ENCODE results near the gene ASIC3. TPM values are rescaled to one million over a fixed set of nuclear protein-coding genes. Genes with fewer than 3 reads are reported as not detected.

ASIC3 gene
- total RNA-seq, 2 donors from 2014 or later, result 2.5 to 3.0 TPM

DNA sequence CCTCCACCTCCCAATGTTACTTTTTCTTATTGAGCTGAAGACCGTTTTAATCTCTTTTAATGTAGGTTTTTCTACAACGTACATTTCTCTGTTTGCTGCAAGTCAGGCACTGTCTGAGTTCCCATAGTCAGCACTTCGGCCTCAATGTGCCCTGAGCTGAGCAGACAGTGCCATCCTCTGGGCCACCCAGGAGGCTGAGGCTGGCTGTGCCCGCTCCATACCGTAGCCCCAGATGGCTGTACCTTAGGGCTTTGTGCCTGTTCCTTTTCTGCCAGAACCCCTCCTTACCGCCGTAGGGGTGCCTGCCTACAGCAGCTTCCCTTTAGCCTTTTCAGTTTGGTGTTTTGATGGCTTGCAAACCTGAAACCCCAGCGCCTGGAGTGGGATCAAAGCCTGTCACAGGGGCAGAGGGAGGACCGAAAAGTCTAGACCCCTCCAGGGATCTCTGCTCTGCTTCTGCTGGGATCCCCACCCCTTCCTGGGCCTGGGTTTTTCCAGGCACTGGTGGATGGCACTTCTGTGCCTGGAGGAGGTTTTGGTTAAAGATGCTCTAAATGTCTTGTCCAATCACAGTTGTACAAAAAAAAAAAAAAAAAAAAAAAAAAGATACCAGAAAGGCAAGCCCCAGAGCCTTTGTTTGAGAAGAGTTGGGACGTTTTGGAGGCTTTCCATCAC lies 46.9 kb downstream of the ASIC3 start:
- Histone ChIP-seq H3K27ac (ENCODE audit: low read depth, low read length) (no peak overlapping the region), H3K4me3 (ENCODE audit: low read length) (no peak overlapping the region), H3K9me3 (ENCODE audit: control insufficient read depth, low read length) (no peaks in the 10 kb centered on the region), H3K4me1 (ENCODE audit: control insufficient read depth, insufficient read depth, low read length) (no peaks in the 10 kb centered on the region), H3K27me3 (ENCODE audit: control insufficient read depth, insufficient read depth, low read length, poor library complexity, severe bottlenecking) (no peaks in the 10 kb centered on the region), H3K36me3 (ENCODE audit: control insufficient read depth, insufficient read depth, low read length) (peaks cover 38% of the 10 kb centered on the region), H3K9ac (ENCODE audit: extremely low read depth, low read length, poor library complexity, severe bottlenecking) (no peak overlapping the region)
- H3K36me3 Mint-ChIP-seq (ENCODE audit: low read depth), result peaks cover 29% of the 10 kb centered on the region
- H3K9me3 Mint-ChIP-seq, result no peaks in the 10 kb centered on the region
- no peak for TF ChIP-seq CTCF (conservative IDR thresholded peaks at IDR 0.05)
- H3K27ac Mint-ChIP-seq, result no peak overlapping the region
- H3K4me1 Mint-ChIP-seq, result peaks cover 6% of the 10 kb centered on the region
- H3K4me3 Mint-ChIP-seq, result no peak overlapping the region
- H3K27me3 Mint-ChIP-seq (ENCODE audit: insufficient read depth), result no peaks in the 10 kb centered on the region
- 93 to 95% methylated on average over 8 to 10 of the region's 10 CpGs for WGBS, 2 experiments (ENCODE audit: insufficient coverage in 1 of 2, insufficient read length in 1 of 2)
- no peak for DNase-seq

DNA sequence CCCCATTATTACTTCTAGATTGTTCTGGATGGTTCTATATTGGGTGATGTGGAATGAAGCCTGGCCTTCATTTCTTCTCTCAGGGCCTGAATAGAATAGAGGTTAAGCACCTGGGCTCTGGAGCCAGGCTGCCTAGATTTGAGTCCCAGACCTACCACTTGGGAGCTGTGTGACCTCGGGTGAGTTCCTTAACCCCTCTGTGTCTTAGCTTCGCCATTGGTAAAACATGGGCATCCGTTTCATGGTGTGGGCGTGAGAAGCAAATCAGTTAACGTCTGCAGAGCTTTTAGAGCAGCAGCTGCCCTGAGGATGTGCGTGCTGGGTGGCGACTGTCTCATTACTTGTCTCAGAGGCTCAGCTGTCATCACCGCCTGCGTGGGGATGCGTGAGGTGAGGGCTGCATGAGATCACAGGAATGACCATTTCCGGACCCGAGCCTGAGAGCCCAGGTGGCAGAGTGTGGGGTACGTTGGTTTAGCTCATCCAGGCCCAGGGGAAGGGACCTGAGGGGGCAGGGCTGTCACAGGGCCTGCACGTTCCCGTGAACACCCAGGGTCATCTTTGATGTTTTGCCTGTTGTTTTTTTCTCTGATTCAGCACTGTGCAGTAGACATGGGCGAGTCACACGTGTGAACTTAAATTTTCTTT lies 47.6 kb downstream of the ASIC3 start:
- H3K36me3 Mint-ChIP-seq (ENCODE audit: low read depth), result peaks cover 29% of the 10 kb centered on the region
- H3K27ac Mint-ChIP-seq, result no peak overlapping the region
- no peak for TF ChIP-seq CTCF (conservative IDR thresholded peaks at IDR 0.05)
- H3K27me3 ChIP-seq (ENCODE audit: control insufficient read depth, insufficient read depth, low read length, poor library complexity, severe bottlenecking), result no peaks in the 10 kb centered on the region
- 94 to 95% methylated on average over 15 to 17 of the region's 17 CpGs for WGBS, 2 experiments (ENCODE audit: insufficient coverage in 1 of 2, insufficient read length in 1 of 2)
- no peak overlapping the region for H3K4me3 ChIP-seq (ENCODE audit: low read length)
- no peak for DNase-seq
- H3K4me3 Mint-ChIP-seq, result no peak overlapping the region
- no peaks in the 10 kb centered on the region for H3K9me3 ChIP-seq (ENCODE audit: control insufficient read depth, low read length)
- H3K4me1 Mint-ChIP-seq, result peaks cover 6% of the 10 kb centered on the region
- H3K27ac ChIP-seq (ENCODE audit: low read depth, low read length), result no peak overlapping the region
- peaks cover 36% of the 10 kb centered on the region for H3K36me3 ChIP-seq (ENCODE audit: control insufficient read depth, insufficient read depth, low read length)
- H3K4me1 ChIP-seq (ENCODE audit: control insufficient read depth, insufficient read depth, low read length), result no peaks in the 10 kb centered on the region
- H3K27me3 Mint-ChIP-seq (ENCODE audit: insufficient read depth), result no peaks in the 10 kb centered on the region
- no peak overlapping the region for H3K9ac ChIP-seq (ENCODE audit: extremely low read depth, low read length, poor library complexity, severe bottlenecking)
- H3K9me3 Mint-ChIP-seq, result no peaks in the 10 kb centered on the region

DNA sequence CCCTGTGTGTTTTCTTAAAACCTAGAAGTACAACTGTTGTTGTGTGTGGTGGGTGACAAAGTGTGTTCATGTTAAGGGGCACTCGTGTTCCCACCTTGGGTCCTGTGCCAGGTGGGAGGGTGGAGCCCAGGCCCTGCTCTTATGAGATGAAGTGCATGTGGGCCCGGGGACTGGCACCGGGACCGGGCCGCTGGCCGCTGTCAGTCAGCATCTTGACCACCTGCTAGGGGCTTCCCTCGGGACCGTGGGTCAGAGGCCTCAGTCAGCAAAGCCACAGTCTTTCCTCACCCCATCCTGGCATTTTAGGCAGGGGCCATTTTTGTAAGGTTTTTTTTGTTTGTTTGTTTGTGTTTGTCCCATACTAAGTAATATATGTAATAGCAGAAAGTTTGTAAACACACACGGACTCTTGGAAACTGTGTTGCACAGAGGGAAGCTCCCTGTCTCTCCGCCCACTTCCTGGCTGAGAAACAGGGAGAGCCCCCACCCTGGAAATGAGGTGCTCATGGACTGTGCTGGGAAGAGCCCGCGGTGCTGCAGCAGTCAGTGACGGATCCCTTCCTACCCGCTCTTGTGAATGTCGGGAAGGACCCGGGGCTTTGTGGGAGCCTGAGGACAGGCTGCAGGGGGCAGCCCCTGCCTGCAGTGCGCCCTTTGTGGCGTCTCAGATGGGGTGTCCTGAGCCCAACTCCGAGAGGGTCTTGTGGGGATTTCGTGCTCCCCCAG lies 51.3 kb downstream of the ASIC3 start:
- peaks cover 18% of the 10 kb centered on the region for H3K36me3 Mint-ChIP-seq (ENCODE audit: low read depth)
- Histone ChIP-seq H3K36me3 (ENCODE audit: control insufficient read depth, insufficient read depth, low read length) (peaks cover 25% of the 10 kb centered on the region), H3K9ac (ENCODE audit: extremely low read depth, low read length, poor library complexity, severe bottlenecking) (no peak overlapping the region), H3K27me3 (ENCODE audit: control insufficient read depth, insufficient read depth, low read length, poor library complexity, severe bottlenecking) (no peaks in the 10 kb centered on the region), H3K27ac (ENCODE audit: low read depth, low read length) (no peak overlapping the region), H3K9me3 (ENCODE audit: control insufficient read depth, low read length) (no peaks in the 10 kb centered on the region), H3K4me1 (ENCODE audit: control insufficient read depth, insufficient read depth, low read length) (no peaks in the 10 kb centered on the region), H3K4me3 (ENCODE audit: low read length) (no peak overlapping the region)
- H3K9me3 Mint-ChIP-seq, result no peaks in the 10 kb centered on the region
- no peak overlapping the region for H3K27ac Mint-ChIP-seq
- H3K4me3 Mint-ChIP-seq, result no peak overlapping the region
- 91% methylated on average over 16 to 20 of the region's 20 CpGs for WGBS, 2 experiments (ENCODE audit: insufficient coverage in 1 of 2, insufficient read length in 1 of 2)
- no peaks in the 10 kb centered on the region for H3K27me3 Mint-ChIP-seq (ENCODE audit: insufficient read depth)
- TF ChIP-seq CTCF (conservative IDR thresholded peaks at IDR 0.05), result no peak
- DNase-seq, result no peak
- H3K4me1 Mint-ChIP-seq, result peaks cover 9% of the 10 kb centered on the region

Measured in endodermal cell (in vitro differentiated cells).